Astrocyte (in vitro differentiated cells and primary cell): ENCODE data around the gene JHY. TPM values are rescaled to one million over a fixed set of nuclear protein-coding genes. Genes with fewer than 3 reads are reported as not detected.

Source experiments
- DNase-seq: peaks from one replicate; pipeline ENCODE4 v3.0.0-alpha.2; 2010; ENCODE audit warnings: low read depth
- FAIRE-seq: peaks from 2 replicates; lab custom pipeline; 2011; peaks lifted over from hg19 to GRCh38; lab: Jason Lieb, UNC
- H2AFZ ChIP-seq: 2 replicates; pipeline ENCODE4 v1.6.0; 2012; ENCODE audit warnings: low read depth, low read length, inconsistent platforms
- H3K27ac ChIP-seq: 2 replicates; pipeline ENCODE4 v1.5.1; 2011; ENCODE audit warnings: low read depth, low read length, inconsistent platforms
- H3K27me3 ChIP-seq: 2 replicates; pipeline ENCODE4 v1.6.0; 2011; ENCODE audit warnings: low read length, inconsistent platforms; ENCODE audit not compliant: insufficient read depth
- H3K36me3 ChIP-seq: 2 replicates; pipeline ENCODE4 v1.5.1; 2011; ENCODE audit warnings: low read length, inconsistent platforms; ENCODE audit not compliant: insufficient read depth
- H3K4me1 ChIP-seq: 2 replicates; pipeline ENCODE4 v1.5.1; 2011; ENCODE audit warnings: low read length, inconsistent platforms; ENCODE audit not compliant: insufficient read depth
- H3K4me2 ChIP-seq: 2 replicates; pipeline ENCODE4 v1.6.0; 2012; ENCODE audit warnings: low read length, inconsistent platforms
- H3K4me3 ChIP-seq: 2 replicates; pipeline ENCODE4 v1.5.1; 2011; ENCODE audit warnings: low read depth, mild to moderate bottlenecking, low read length, inconsistent platforms; ENCODE audit not compliant: insufficient read depth
- H3K79me2 ChIP-seq: 2 replicates; pipeline ENCODE4 v1.6.0; 2012; ENCODE audit warnings: mild to moderate bottlenecking, low read length, inconsistent platforms; ENCODE audit not compliant: insufficient read depth
- H3K9ac ChIP-seq: 2 replicates; pipeline ENCODE4 v1.6.0; 2012; ENCODE audit warnings: mild to moderate bottlenecking, low read length, inconsistent platforms
- H3K9me3 ChIP-seq: 2 replicates; pipeline ENCODE4 v1.5.1; 2012; ENCODE audit warnings: low read depth, mild to moderate bottlenecking, low read length, inconsistent platforms; ENCODE audit not compliant: insufficient read depth
- H4K20me1 ChIP-seq: 2 replicates; pipeline ENCODE4 v1.6.0; 2012; ENCODE audit warnings: low read length, inconsistent platforms; ENCODE audit not compliant: insufficient read depth
- H3K27ac Mint-ChIP-seq: one replicate; pipeline ENCODE4 v1.8.0; 2021; ENCODE audit warnings: mild to moderate bottlenecking, mixed read lengths; ENCODE audit not compliant: unreplicated experiment
- H3K27me3 Mint-ChIP-seq: one replicate; pipeline ENCODE4 v1.8.0; 2021; ENCODE audit warnings: low read depth, mixed read lengths; ENCODE audit not compliant: unreplicated experiment
- H3K36me3 Mint-ChIP-seq: one replicate; pipeline ENCODE4 v1.8.0; 2021; ENCODE audit warnings: low read depth, mixed read lengths; ENCODE audit not compliant: unreplicated experiment
- H3K4me1 Mint-ChIP-seq: one replicate; pipeline ENCODE4 v1.8.0; 2021; ENCODE audit warnings: low read depth, mixed read lengths; ENCODE audit not compliant: unreplicated experiment
- H3K4me3 Mint-ChIP-seq: one replicate; pipeline ENCODE4 v1.8.0; 2021; ENCODE audit warnings: mild to moderate bottlenecking, moderate library complexity, mixed read lengths; ENCODE audit not compliant: unreplicated experiment
- H3K9me3 Mint-ChIP-seq: one replicate; pipeline ENCODE4 v1.8.0; 2021; ENCODE audit warnings: mild to moderate bottlenecking, mixed read lengths; ENCODE audit not compliant: unreplicated experiment
- EZH2 ChIP-seq: IDR thresholded peaks from 2 replicates; pipeline ENCODE4 v1.6.1; 2012; ENCODE audit warnings: mild to moderate bottlenecking, low read length, inconsistent platforms; ENCODE audit not compliant: insufficient read depth
- total RNA-seq: library from RNA; stranded (reverse); gene quantifications from 2 replicates; pipeline ENCODE4 v1.2.1, GENCODE V29; 2021
- TF ChIP-seq, protein P1 (sequence below): IDR thresholded peaks from 2 replicates; pipeline ENCODE4 v1.5.1; 2011; ENCODE audit warnings: low read depth, mild to moderate bottlenecking, inconsistent platforms, low read length, moderate library complexity; ENCODE audit not compliant: insufficient read depth

JHY gene
- total RNA-seq, 1 donor from 2014 or later: 2.7 TPM

DNA sequence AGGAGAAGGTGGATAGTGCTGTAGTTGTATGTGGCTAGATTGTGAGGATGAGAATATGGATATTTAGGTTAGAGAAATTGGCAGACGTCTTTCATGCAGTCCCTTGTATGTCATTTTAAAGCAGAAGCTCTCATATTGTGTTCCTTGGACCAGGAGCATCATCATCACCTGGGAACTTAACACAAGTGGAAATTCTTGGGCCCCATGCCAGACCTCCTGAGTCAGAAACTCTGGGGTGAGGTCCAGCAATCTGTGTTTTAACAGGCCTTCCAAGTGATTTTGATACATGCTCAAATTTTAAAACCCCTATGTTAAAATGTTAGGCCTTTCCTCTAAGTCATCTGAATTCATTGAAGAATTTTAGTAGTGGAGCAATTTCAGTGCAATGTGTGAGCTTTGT, 34.8 kb downstream of the JHY start:
- H3K4me3 Mint-ChIP-seq: no peak overlapping the region
- H3K79me2 ChIP-seq: no peaks in the 10 kb centered on the region
- no peaks in the 10 kb centered on the region for H4K20me1 ChIP-seq
- no peak overlapping the region for H3K4me2 ChIP-seq
- DNase-seq: peak; percentile 69
- no peaks in the 10 kb centered on the region for H3K4me1 ChIP-seq
- no peaks in the 10 kb centered on the region for H3K36me3 Mint-ChIP-seq
- no peak for TF ChIP-seq EZH2
- TF ChIP-seq, protein P1, sequence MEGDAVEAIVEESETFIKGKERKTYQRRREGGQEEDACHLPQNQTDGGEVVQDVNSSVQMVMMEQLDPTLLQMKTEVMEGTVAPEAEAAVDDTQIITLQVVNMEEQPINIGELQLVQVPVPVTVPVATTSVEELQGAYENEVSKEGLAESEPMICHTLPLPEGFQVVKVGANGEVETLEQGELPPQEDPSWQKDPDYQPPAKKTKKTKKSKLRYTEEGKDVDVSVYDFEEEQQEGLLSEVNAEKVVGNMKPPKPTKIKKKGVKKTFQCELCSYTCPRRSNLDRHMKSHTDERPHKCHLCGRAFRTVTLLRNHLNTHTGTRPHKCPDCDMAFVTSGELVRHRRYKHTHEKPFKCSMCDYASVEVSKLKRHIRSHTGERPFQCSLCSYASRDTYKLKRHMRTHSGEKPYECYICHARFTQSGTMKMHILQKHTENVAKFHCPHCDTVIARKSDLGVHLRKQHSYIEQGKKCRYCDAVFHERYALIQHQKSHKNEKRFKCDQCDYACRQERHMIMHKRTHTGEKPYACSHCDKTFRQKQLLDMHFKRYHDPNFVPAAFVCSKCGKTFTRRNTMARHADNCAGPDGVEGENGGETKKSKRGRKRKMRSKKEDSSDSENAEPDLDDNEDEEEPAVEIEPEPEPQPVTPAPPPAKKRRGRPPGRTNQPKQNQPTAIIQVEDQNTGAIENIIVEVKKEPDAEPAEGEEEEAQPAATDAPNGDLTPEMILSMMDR: no peak
- no peak overlapping the region for H2AFZ ChIP-seq
- H3K36me3 ChIP-seq: no peaks in the 10 kb centered on the region
- H3K27me3 Mint-ChIP-seq: peaks cover 2% of the 10 kb centered on the region
- H3K4me1 Mint-ChIP-seq: peaks cover 9% of the 10 kb centered on the region
- H3K27ac Mint-ChIP-seq: no peak overlapping the region
- no peaks in the 10 kb centered on the region for H3K27me3 ChIP-seq
- H3K9ac ChIP-seq: no peak overlapping the region
- no peak overlapping the region for H3K4me3 ChIP-seq
- FAIRE-seq: peak; percentile 43
- no peaks in the 10 kb centered on the region for H3K9me3 Mint-ChIP-seq
- no peak overlapping the region for H3K27ac ChIP-seq
- no peaks in the 10 kb centered on the region for H3K9me3 ChIP-seq

- no peak overlapping the region for H3K4me3 Mint-ChIP-seq
- TF ChIP-seq, protein P1: no peak
- TF ChIP-seq EZH2: no peak
- Histone ChIP-seq H3K27ac (no peak overlapping the region), H3K27me3 (no peaks in the 10 kb centered on the region), H3K4me2 (no peak overlapping the region), H4K20me1 (no peaks in the 10 kb centered on the region), H3K9me3 (no peaks in the 10 kb centered on the region), H3K4me3 (no peak overlapping the region), H3K4me1 (no peaks in the 10 kb centered on the region), H3K9ac (no peak overlapping the region), H2AFZ (no peak overlapping the region), H3K79me2 (no peaks in the 10 kb centered on the region), H3K36me3 (no peaks in the 10 kb centered on the region)
- no peaks in the 10 kb centered on the region for H3K36me3 Mint-ChIP-seq
- H3K4me1 Mint-ChIP-seq: peaks cover 6% of the 10 kb centered on the region
- FAIRE-seq: no peak
- no peak for DNase-seq
- peaks cover 2% of the 10 kb centered on the region for H3K27me3 Mint-ChIP-seq
- H3K27ac Mint-ChIP-seq: no peak overlapping the region
- H3K9me3 Mint-ChIP-seq: no peaks in the 10 kb centered on the region
Observed at GRCh38 chr11:122918734-122919133, 36.2 kb downstream of the JHY start.

- no peak for TF ChIP-seq EZH2
- TF ChIP-seq, protein P1: no peak
- Histone ChIP-seq H3K27me3 (no peaks in the 10 kb centered on the region), H3K4me3 (no peak overlapping the region), H3K4me2 (no peak overlapping the region), H3K27ac (no peak overlapping the region), H3K4me1 (no peaks in the 10 kb centered on the region), H4K20me1 (no peaks in the 10 kb centered on the region), H3K36me3 (no peaks in the 10 kb centered on the region), H3K9ac (no peak overlapping the region), H3K9me3 (no peaks in the 10 kb centered on the region), H2AFZ (no peak overlapping the region), H3K79me2 (no peaks in the 10 kb centered on the region)
- no peak overlapping the region for H3K4me3 Mint-ChIP-seq
- DNase-seq (no peak), FAIRE-seq (no peak)
- no peaks in the 10 kb centered on the region for H3K36me3 Mint-ChIP-seq
- peaks cover 6% of the 10 kb centered on the region for H3K4me1 Mint-ChIP-seq
- H3K9me3 Mint-ChIP-seq: no peaks in the 10 kb centered on the region
- H3K27ac Mint-ChIP-seq: no peak overlapping the region
- H3K27me3 Mint-ChIP-seq: peaks cover 2% of the 10 kb centered on the region
Observed at GRCh38 chr11:122920579-122920978, 38.0 kb downstream of the JHY start.
